Frontal cortex (tissue), 4 donors: ENCODE measurements around the gene GARIN5A. TPM values are rescaled to one million over a fixed set of nuclear protein-coding genes. Genes with fewer than 3 reads are reported as not detected.
"Not testable (repeated sequence)": the region's sequence is repeated elsewhere in the genome, so short reads cannot be mapped to it uniquely, and the experiment has no call there.

Source experiments
- DNase-seq, 2 donors: peaks; one replicate each; pipeline ENCODE4 v3.0.0; 2012; ENCODE audit warnings: low spot score in 2 of 2
- FAIRE-seq: peaks from 2 replicates; lab custom pipeline; 2012; peaks lifted over from hg19 to GRCh38; lab: Jason Lieb, UNC
- total RNA-seq: library from RNA; depleted of rRNA; stranded (reverse); fragments of >200 nt; gene quantifications from one replicate; pipeline ENCODE4 v1.2.3, GENCODE V29; 2014
- donor health status: control.
- donor health status: control.
- donor health status: control.

Gene GARIN5A
- total RNA-seq, 1 donor from 2014 or later = 2.0 TPM

DNA sequence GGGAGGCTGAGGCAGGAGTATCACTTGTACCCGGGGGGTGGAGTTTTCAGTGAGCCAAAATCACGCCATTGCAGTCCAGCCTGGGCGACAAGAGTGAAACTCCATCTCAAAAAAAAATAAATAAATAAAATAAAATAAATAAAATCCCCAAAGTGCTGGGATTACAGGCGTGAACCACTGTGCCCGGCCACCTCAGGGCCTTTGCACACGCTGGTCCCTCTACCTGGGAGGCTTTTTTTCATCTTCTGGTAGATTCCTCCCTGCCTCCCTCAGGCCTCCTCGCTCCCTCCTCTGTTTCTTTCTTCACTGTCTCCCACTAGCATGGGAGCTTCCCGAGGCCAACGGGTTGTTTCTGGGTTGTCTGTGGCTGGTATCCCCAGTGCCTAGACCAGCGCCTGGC lies 28.9 kb downstream of the GARIN5A start:
- FAIRE-seq (no peak), DNase-seq (no peak)

DNA sequence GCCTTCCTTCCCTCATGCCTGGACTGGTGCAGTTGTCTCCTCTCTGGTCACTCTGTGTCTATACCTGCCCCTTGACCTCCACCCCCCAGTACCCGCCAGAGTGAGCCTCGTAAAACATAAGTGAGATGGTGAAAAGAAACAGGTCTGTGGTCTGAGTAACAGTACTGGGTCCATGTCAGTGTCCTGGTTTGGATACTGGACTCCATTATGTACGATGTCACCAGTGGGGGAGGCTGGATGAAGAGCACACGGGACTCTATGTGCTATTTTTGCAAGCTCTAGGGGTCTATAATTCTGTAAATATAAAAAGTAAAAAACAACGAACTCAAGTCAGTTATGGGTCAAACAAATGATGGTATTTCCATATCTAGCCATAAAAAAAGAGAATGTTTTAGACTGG lies 29.6 kb downstream of the GARIN5A start:
- DNase-seq (no peak), FAIRE-seq (no peak)

DNA sequence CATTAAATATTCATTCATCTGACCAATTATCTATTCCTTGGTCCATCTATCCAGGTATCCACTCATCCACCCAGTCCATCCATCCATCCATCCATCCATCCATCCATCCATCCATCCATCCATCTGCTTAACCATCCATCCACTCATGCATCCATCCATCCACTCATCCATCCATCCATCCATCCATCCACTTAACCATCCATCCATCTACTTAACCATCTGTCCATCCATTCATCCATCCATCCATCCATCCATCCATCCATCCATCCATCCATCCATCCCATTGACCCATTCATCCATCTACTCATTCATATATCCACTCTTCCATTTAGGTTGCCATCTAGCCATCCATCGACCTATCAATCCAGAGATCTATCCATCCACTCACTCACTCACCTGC lies 32.6 kb downstream of the GARIN5A start:
- no peak for FAIRE-seq
- DNase-seq = no peak

DNA sequence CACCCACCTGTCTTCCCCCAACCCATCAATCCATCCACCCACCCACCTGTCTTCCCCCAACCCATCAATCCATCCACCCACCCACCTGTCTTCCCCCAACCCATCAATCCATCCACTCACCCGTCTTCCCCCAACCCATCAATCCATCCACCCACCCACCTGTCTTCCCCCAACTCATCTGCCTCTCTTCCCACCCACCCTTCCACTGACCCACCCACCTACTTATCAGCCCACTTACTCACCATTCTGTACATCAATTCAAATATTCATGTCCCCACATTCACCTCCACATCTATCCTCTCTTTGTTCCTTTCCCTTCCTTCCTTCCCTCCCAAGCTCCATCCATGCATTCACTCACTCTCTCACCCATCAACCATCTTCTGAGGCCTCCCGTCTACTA lies 37.5 kb downstream of the GARIN5A start:
- DNase-seq, FAIRE-seq: not testable (repeated sequence)

DNA sequence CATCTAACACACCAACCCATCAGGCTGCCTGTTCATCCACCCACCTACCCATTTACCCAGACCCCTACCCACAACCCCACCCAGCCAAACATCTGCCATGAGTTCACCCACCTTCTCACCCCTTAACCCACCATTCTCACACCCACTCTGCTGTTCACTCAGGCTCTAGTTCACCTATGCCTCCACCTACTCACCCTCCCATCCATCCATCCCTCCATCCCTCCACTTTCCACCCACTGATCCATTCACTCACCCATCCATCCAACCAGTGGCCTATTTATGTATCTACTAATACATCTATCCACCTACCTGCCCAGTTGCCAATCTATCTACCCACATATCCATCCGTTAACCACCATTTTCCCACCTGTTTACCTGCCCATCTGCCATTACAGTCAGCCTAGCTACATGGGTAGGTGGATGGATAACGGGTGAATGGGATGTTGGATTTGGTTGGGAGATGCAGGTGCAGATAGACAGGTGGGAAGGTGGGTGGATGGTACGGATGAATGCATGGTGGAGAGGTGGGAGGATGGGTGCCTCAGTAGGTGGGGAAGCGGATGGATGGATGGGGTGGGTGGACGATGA lies 38.7 kb downstream of the GARIN5A start:
- FAIRE-seq = no peak
- DNase-seq = no peak

DNA sequence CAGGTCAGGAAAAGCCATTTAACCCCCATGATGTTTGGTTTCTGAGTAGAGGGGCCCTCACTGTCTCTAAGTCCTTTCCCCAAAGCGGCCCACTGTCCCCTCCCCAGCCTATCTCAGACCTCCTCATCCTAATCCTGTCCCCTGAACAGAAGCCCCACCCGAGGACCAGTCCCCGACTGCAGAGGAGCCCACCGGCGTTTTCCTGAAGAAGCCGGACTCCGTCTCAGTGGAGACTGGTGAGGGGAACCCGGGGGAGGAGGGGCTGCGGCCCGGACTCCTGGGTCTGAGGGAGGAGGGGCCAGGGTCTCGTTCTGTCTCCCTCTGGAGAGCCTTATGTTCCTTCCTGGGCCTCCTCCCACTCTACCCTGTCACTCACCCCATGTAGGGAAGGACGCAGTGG lies 41.0 kb downstream of the GARIN5A start:
- no peak for FAIRE-seq
- DNase-seq = no peak

DNA sequence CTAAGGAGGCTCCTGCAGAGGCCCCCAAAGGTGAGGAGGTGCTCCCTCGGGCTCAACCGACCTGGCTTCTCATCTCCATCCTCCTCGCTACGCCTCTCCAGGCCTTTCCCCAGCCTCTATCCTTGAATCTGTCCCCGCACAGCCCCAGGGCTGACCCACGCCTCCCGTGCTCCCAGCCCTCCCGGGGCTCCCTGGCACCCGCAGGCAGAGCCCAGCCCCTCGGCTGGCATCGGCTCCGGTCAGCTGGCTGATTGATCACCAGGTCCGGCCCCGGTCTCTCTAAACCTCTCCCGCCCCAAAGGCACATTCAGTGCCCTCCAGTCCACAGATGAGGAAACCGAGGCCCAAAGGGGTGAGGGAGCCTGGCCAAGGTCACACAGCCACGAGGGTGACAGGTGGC lies 41.4 kb downstream of the GARIN5A start:
- FAIRE-seq = no peak

DNA sequence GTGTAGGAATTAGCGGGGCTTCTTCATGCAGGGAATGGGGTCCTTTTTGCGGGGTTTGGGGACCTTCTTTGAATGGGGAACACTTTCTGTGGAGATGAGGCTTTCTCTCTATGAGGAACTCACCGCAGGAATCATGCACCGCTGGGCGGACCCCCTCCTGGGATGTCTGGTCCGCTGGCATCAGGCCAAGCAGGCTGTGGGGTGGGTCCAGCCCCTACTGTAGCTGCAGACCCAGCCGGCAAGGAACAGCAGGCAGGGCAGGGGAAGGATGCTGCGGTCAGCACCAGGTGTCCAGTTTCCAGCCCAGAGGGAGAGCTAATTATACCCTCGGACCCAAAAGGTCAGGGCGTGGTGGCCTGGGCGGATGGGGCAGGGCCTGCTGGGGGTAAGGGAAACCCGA lies 42.1 kb downstream of the GARIN5A start:
- FAIRE-seq (no peak), DNase-seq (no peak)

More for the DNA sequence above, 41.4 kb downstream of the GARIN5A start:
- no peak for DNase-seq

DNA sequence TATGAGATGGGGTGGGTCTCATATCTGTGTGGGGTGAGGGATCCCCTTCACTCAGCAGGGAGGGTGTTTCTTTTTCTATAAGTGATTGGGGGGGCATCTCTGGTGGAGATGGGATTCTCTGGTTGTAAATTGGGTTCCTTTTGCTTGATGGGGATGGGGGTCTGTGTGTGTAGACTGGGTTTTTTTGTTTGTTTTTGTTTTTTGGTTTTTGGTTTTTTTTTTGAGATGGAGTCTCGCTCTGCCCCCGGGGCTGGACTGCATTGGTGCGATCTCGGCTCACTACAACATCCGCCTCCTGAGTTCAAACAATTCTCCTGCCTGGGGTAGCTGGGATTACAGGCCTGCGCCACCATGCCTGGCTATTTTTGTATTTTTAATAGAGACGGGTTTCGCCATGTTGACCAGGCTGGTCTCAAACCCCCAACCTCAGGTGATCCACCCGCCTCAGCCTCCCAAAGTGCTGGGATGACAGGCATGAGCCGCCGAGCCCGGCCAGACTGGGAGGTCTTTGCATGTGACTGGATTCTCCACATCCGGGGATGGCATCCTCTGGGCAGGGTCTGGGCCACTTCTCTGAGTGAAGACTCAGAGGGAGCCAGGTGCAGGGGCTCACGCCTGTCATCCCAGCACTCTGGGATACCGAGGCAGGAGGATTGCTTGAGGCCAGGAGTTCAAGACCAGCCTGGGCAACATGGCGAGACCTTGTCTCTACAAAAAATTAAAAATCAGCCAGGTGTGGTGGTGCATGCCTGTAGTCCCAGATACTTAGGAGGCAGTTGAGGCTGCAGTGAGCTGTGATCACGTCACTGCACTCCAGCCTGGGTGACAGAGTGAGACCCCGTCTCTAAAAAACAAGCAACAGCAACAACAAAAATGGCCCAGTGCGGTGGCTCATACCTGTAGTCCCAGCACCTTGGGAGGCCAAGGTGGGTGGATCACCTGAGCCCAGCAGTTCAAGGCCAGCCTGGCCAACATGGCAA lies 43.2 kb downstream of the GARIN5A start:
- DNase-seq (no peak), FAIRE-seq (no peak)

DNA sequence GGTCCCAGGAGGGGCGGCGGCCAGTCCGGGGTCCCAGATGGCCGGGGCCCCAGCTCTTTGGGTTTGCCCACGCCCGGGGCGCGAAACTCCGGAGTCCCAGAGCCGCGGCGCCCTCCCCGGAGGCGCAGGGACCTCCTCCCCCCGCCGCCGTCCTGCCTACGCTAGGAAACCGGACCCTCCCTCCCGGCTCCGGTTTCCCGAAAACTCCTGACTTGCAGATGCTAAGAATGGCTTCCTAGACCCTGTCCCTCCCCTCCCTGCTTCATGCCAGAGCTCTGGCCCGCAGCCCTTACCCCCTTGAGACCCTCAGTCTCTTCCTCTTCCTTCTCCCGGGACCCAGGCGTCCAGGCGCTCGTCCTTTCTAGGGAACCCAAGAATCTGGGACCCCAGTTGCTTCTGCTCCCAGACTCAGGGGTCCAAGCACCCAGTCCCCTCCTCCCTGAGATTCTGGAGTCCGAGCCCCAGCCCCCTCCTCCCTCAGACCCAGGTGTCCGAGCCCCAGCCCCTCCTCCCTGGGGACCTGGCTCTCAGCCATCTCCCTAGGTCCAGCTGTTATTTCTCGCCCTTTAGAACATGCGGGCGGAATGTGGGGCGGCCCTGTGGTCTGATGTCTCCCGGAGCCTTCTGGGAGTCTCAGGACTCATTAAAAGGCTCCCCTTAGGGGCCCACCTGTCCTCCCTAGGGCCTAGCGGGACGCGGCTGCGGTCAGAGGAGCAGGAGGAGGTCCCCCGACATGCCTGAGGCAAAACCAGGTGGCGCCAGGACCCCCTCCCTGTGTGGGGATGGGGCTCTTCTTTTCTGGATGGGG lies 44.2 kb downstream of the GARIN5A start, which contains the start of gene MYBPC2:
Gene MYBPC2 (plus strand): TSS at position 672 of the 808 bp plus-strand sequence. CDS start 62 bp downstream, at position 734.
- no peak for FAIRE-seq

DNA sequence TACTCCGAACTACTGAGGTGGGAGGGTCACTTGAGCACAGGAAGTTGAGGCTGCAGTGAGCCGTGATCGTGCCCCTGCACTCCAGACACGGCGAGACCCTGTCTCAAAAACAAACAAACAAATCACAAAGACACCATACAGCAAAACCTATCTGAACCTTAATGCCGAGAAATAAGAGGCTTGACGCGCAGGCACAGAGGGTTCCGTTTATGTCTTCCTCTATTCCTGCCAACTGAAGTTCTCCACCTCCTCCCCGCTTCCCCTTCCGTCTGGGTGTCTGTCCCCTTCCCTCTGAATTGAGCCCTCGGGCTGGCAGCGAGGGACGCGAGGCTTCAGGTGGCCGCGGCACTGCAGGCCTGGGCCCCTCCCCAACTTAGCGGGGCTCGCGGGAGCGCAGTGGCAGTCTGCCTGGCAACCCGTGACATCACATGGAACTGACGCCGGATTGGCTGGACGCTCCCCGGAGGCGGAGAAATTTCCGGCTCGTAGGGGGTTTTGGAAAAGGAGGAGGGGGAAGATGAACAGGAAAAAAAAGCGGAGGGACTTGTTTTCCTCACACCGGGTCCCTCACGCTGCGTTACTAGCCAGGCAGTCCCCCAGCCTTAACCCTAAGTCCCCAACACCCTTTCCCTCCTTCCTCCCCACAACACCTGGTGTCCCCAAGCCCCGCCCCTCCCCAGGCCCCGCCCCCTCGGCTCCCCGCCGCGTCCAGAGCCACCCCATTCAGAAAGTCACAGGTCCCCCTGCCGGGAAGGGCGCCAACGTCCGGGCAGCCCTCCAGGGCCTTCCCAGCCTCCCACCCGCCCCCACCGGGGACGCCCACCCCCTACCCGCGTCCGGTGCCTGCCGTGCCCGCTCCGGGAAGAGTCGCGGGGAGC lies 45.1 kb downstream of the GARIN5A start:
- FAIRE-seq (no peak), DNase-seq (peak; percentile 88 to 93)

More for the DNA sequence above, 44.2 kb downstream of the GARIN5A start, which contains the start of gene MYBPC2:
- DNase-seq = no peak

DNA sequence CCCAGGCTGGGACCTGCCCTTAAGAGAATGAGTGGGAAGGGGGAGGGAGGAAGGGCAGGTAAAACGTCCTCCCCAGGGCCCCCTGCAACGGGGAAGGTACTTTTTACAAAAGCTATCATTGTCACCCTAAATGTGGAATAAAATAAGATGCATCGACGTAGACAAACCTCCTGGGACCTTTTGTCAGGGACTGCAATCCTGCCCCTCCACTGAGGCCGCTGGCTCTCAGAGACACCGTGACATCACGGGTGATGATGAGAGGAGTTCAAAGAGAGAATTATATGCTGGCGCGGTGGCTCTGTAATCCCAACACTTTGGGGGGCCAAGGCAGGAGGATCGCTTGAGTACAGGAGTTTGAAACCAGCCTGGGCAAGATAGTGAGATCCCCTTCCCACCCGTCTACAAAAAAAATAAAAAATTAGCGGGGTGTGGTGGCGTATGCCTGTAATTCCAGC lies 45.7 kb downstream of the GARIN5A start:
- FAIRE-seq (no peak), DNase-seq (no peak)

DNA sequence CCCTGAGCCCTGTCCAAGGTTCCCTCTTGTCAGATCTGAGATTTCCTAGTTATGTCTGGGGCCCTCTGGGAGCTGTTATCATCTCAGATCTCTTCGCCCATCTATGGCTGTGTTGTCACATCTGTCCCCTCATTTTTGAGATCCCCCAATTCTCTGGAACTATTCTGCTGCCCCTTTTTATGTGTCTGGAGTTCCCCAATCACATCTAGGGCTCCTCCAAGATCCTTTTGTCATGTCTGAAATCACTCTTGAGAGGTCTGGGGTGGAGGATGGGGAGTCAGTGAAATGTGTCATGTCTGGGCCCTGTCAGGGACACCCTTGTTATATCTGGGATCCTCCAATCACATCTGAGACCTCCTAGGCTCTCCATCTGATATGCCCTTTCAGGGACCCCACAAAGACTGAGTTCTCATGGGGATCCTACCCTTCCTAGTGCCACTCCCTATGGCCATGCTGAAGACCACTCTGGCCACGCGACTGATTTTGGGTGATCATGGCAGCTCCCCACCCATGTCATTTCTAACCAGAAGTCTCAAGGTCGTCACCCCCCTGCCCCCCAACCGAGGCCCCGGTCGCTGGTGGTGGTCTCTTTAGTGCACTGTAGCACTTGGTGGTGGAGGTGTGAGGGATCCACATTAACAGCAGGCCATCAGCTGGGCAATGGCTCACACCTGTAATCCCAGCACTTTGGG lies 47.7 kb downstream of the GARIN5A start:
- no peak for FAIRE-seq

DNA sequence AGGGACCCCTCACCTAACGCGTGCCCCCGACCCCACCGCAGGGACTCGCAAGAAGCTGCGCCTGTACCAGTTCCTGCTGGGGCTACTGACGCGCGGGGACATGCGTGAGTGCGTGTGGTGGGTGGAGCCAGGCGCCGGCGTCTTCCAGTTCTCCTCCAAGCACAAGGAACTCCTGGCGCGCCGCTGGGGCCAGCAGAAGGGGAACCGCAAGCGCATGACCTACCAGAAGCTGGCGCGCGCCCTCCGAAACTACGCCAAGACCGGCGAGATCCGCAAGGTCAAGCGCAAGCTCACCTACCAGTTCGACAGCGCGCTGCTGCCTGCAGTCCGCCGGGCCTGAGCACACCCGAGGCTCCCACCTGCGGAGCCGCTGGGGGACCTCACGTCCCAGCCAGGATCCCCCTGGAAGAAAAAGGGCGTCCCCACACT lies 48.6 kb downstream of the GARIN5A start:
- FAIRE-seq (no peak), DNase-seq (peak; percentile 49 to 80)

More for the DNA sequence above, 47.7 kb downstream of the GARIN5A start:
- DNase-seq = no peak

DNA sequence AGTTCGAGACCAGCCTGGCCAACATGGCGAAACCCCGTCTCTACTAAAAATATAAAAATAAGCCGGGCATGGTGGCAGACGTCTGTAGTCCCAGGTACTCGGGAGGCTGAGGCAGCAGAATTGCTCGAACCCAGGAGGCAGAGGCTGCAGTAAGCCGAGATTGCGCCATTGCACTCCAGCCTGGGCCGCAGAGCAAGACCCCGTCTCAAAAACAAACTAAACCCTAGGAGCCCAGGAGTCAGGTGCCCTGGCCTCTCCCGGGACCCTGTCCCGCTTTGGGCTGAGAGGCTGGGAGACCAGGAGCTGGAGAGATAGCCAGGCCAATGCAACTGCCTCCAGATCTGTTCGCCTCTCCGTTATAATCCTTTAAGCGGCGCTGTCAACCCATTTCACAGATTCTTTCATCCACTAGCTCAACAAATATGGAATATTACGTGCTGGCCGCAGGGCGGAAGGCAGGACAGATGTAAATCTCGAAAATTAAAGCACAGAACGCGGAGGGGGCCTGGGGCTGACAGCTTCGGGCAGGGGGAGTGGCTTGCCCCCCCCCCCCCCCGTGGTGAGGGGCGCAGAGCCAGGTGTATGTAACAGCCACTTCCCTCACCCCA lies 49.2 kb downstream of the GARIN5A start:
- DNase-seq (no peak), FAIRE-seq (no peak)

DNA sequence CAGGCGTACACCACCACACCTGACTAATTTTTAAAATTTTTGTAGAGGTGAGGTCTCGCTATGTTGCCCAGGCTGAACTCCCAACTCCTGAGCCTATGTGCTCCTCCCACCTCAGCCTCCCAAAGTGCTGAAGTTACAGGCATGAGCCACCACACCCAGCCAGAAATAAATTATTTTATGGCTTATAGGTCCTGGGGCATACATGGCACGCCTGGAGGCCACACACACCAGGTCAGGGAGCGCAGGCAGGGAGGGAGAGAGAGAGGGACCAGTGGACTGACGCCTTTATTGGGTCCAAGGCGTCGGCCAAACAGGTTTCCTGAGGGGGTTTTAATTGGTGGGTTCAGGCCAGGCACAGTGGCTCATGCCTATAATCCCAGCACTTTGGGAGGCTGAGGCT lies 51.1 kb downstream of the GARIN5A start:
- FAIRE-seq (no peak), DNase-seq (no peak)

DNA sequence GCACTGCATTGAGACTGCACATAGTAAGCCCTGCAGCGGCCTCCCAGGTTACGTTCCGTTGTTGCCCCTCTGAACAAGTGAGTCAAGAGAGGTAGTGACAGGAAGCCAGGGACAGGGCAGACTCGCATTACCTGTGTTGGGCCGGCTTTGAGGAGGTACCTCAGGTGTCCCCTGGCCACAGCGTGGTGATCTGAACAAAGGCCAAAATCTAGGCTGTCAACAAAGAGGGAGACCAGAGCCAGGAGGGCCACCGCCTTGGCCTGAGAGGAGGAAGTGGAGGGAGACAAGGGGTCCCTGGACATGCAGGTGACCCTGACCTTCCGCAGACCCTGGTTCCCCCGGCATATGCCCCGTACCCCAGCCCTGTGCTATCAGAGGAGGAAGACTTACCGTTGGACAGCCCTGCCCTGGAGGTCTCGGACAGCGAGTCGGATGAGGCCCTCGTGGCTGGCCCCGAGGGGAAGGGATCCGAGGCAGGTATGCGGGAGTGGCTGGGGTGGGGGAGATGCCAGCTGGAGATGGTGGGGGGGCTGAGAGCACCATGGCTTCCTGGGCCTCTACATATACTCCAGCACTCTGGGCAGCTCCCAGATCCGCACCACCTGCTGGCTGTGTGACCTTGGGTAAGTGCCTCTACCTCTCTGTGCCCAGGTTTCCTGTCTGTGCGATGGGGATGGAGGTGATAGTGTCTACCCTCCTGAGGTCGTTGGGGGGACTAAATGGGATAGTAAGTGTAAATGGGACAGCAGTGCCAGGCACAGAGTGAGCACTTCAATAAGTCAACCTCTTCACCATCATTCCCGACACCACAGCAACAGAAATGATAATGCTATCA lies 53.2 kb downstream of the GARIN5A start:
- DNase-seq (no peak), FAIRE-seq (no peak)
